Esophagus muscularis mucosa (tissue), 4 donors: ENCODE data around the gene ITPKC.

Experiments
- CTCF ChIP-seq, 3 experiments: fragments of 200-600 bp in 2 of 3; fragments of 450-650 bp in 1 of 3; sonication (generic) in 2 of 3; IDR thresholded peaks; one replicate each; pipeline ENCODE4 v1.5.1; 2017 to 2019; ENCODE audit warnings: antibody characterized with exemption in 3 of 3, mild to moderate bottlenecking in 2 of 3, moderate library complexity in 1 of 3
- EP300 ChIP-seq: sonication (generic); formaldehyde crosslinking; IDR thresholded peaks from one replicate; pipeline ENCODE4 v1.6.1; 2017; ENCODE audit warnings: antibody characterized with exemption
- POLR2A ChIP-seq: fragments of 450-650 bp; IDR thresholded peaks from one replicate; pipeline ENCODE4 v1.6.1; 2017; ENCODE audit warnings: antibody characterized with exemption, moderate library complexity, mild to moderate bottlenecking, low read depth
- POLR2AphosphoS5 ChIP-seq, 2 donors: sonication (generic); formaldehyde crosslinking; IDR thresholded peaks; one replicate each; pipeline ENCODE4 v1.6.1; 2017; ENCODE audit warnings: antibody characterized with exemption in 2 of 2

- TF ChIP-seq CTCF (IDR thresholded peaks at IDR 0.05) (no peak), POLR2AphosphoS5 (IDR thresholded peaks at IDR 0.05) (no peak), POLR2A (no peak), EP300 (no peak)
Measured at GRCh38 chr19:40735013-40735771, 18.3 kb downstream of the ITPKC start.
